Measurements from ENCODE around the gene CARNS1.

The CARNS1 gene

GRCh38 chr11:67376063-67376820 lies 39.2 kb upstream of the CARNS1 start:
- no peak for DNase-seq (ENCODE audit: low spot score)

GRCh38 chr11:67376873-67377808 lies 38.3 kb upstream of the CARNS1 start:
- no peak for DNase-seq (ENCODE audit: low spot score)

- DNase-seq (ENCODE audit: low spot score): no peak
These were observed 36.9 kb upstream of the CARNS1 start for GRCh38 chr11:67378544-67378943.

GRCh38 chr11:67379061-67380058 lies 36.1 kb upstream of the CARNS1 start:
- no peak for DNase-seq (ENCODE audit: low spot score)

GRCh38 chr11:67381244-67381972 lies 34.1 kb upstream of the CARNS1 start:
- no peak for DNase-seq (ENCODE audit: low spot score)

- DNase-seq (ENCODE audit: low spot score): peak; percentile 99
These were observed 33.0 kb upstream of the CARNS1 start for GRCh38 chr11:67382276-67383136.

GRCh38 chr11:67384851-67385366 lies 30.6 kb upstream of the CARNS1 start:
- no peak for DNase-seq (ENCODE audit: low spot score)

- no peak for DNase-seq (ENCODE audit: low spot score)
These were observed 28.4 kb upstream of the CARNS1 start for GRCh38 chr11:67387069-67387468.

- DNase-seq (ENCODE audit: low spot score): no peak
These were observed 28.0 kb upstream of the CARNS1 start for GRCh38 chr11:67387518-67387917.

- DNase-seq (ENCODE audit: low spot score): peak; percentile 100
These were observed 26.0 kb upstream of the CARNS1 start for GRCh38 chr11:67389477-67389876.

- DNase-seq (ENCODE audit: low spot score): no peak
These were observed 24.6 kb upstream of the CARNS1 start for GRCh38 chr11:67390947-67391303.

- peak; percentile 100 for DNase-seq (ENCODE audit: low spot score)
These were observed 23.9 kb upstream of the CARNS1 start, which contains the start of gene RAD9A for GRCh38 chr11:67391304-67392182. Gene RAD9A, plus strand, starts transcription at chr11:67391986. Its CDS starts 59 bp downstream, at chr11:67392045.

- DNase-seq (ENCODE audit: low spot score): no peak
These were observed 23.2 kb upstream of the CARNS1 start for GRCh38 chr11:67392183-67392715.

GRCh38 chr11:67393437-67393836 lies 22.0 kb upstream of the CARNS1 start:
- DNase-seq (ENCODE audit: low spot score): no peak

- no peak for DNase-seq (ENCODE audit: low spot score)
These were observed 21.5 kb upstream of the CARNS1 start for GRCh38 chr11:67393990-67394389.

GRCh38 chr11:67395555-67396258 lies 19.8 kb upstream of the CARNS1 start:
- DNase-seq (ENCODE audit: low spot score): no peak

GRCh38 chr11:67396259-67396581 lies 19.3 kb upstream of the CARNS1 start:
- no peak for DNase-seq (ENCODE audit: low spot score)

Measured in HuH-7 (cell line).